GM19023 (cell line): ENCODE data around the gene BPTF.
"Not testable (repeated sequence)": the region's sequence is repeated elsewhere in the genome, so short reads cannot be mapped to it uniquely, and the experiment has no call there.

ENCODE experiments used
- ATAC-seq: cut with Tn5 transposase; IDR thresholded peaks from one replicate; pipeline ENCODE4 v1.9.1; 2021; ENCODE audit warnings: mild to moderate bottlenecking, moderate library complexity; ENCODE audit not compliant: unreplicated experiment

The BPTF gene

DNA sequence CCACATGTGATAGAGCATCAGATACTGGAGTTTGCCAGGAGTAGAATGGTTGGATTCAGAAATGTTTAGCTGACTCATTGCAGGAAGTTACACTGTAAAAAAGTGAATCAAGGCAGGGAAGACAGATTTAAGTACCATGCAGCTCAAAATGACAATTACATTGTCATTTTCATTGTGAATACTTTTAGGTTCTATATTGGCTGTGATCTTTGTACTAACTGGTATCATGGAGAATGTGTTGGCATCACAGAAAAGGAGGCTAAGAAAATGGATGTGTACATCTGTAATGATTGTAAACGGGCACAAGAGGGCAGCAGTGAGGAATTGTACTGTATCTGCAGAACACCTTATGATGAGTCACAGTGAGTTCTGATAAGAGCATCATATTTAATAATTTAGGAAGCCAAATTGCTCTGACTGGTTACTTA is 137.9 kb downstream of the BPTF start:
- ATAC-seq = not testable (repeated sequence)

DNA sequence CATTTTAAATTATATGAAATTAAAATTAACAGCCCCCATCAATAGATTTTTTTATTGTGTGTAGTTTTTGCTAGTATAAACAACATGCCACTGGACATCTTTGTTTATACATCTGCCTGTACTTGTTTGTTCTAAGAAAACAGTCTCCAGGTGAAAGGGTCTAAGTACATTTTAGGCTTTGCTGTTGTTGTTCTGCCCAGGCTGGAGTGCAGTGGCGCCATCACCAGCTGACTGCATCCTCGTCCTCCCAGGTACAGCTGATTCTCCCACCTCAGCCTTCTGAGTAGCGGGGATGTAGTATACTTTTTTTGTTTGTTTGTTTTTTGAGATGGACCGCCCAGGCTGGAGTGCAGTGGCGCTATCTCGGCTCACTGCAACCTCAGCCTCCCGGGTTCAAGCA is 145.5 kb downstream of the BPTF start:
- ATAC-seq = no peak

DNA sequence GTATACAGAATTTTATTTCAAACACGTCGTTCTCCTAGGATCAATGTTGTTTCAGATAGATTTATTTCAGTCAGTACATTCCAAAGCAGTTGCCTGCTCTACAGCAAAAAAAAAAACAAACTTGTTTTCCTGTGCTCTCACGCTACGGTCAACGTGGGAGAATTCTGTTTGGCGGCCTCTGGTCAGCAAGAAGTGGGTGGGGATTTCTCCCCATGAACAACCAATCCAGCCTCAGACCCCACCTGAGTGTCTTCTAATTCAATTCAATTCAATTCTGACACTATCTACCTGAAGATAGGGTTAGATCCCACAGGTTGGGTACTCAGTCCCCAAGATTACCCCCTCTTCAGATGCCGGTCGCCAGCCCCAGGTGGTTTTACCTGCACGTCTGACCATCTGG is 148.9 kb downstream of the BPTF start:
- no peak for ATAC-seq

DNA sequence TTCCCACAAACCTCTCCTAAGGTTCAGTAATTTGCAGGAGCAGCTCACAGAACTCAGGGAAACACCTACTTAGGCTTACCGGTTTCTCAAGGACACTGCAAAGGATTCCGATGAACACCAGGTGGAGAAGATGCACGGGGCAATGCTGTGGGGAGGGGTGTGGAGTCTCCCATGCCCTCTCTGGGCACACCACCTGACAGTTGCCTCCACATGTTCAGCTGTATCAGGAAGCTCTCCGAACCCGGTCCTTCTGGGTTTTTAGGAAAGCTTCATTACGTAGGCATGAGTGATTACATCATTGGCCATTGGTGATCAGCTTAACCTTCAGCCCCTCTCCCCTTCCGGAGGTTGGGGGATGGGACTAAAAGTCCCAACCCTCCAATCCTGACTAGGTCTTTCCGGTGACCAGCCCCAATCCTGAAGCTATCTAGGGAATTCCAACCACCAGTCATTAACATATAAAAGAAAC is 149.3 kb downstream of the BPTF start:
- ATAC-seq = no peak

DNA sequence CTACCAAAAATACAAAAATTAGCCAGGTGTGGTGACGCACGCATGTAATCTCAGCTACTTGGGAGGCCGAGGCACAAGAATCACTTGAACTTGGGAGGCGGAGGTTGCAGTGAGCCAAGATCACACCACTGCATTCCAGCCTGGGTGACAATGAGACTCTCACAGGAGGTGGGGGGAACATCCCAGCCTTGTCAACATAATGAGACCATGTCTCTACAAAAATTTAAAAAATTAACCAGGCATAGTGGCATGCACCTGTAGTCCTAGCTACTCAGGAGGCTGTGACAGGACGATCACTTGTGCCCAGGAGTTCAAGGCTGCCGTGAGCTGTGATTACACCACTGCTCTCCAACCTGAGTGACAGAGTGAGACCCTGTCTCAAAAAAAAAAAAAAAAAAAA is 151.0 kb downstream of the BPTF start:
- not testable (repeated sequence) for ATAC-seq

DNA sequence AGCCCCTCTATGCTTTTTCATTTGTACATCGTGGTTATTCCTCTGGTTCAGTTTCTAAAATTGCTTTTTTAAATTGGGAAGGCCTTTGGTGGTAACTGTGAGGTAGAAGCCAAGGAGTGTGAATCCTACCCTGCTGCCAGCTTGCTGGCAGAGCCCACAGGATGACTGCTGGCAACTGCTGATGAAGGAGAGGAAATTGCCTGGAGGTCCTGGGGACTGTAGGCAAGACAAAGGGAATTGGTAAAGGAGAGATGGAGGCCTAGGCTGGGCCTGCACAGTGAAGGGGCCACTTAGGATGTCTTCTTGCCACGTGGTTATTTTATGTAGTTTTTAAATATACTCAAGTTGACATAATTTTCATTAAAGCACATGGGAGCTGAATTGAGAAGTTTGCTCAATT is 155.2 kb downstream of the BPTF start:
- ATAC-seq = no peak

DNA sequence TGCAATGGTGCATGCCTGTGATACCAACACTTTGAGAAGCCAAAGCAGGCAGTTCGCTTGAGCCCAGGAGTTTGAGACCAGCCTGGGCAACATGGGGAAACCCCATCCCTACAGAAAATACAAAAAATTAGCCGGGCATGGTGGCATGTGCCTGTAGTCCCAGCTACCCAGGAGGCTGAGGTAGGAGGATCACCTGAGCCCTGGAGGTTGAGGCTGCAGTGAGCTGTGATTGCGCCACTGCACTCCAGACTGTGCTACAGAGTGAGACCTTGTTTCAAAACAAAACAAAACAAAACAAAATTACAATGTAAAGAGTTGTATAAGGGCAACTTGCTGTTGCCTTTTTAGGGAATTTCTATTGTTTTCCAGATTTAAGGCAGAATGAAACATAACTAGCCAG is 155.6 kb downstream of the BPTF start:
- ATAC-seq = not testable (repeated sequence)

DNA sequence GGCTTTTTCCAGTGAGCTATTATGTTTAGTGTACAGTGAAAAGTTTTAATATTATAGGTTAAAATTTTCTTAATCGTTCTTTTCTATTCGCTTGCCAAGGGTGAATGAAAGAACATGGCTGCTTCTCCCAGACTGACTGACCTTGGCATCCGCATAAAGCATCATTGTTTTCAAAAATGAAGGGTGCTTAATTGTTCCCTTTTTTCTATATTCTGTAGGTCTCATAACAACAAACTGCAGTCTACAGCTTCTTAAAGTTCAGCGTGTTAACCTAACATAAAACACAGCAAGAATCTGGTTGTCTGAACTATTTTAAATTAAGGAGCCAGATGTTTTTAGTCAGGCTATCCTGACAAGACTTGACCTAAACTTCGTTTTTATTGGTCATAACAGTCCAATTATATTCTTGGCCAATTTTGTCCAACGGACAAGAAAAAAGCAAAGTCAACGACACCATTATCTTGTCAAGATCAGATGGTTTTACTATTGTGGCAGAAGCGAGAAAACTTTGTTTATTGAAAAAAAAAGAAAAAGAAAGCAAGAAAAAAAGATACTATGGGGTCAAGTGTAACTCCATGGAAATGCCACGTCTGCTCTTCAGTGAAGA is 156.8 kb downstream of the BPTF start:
- no peak for ATAC-seq

DNA sequence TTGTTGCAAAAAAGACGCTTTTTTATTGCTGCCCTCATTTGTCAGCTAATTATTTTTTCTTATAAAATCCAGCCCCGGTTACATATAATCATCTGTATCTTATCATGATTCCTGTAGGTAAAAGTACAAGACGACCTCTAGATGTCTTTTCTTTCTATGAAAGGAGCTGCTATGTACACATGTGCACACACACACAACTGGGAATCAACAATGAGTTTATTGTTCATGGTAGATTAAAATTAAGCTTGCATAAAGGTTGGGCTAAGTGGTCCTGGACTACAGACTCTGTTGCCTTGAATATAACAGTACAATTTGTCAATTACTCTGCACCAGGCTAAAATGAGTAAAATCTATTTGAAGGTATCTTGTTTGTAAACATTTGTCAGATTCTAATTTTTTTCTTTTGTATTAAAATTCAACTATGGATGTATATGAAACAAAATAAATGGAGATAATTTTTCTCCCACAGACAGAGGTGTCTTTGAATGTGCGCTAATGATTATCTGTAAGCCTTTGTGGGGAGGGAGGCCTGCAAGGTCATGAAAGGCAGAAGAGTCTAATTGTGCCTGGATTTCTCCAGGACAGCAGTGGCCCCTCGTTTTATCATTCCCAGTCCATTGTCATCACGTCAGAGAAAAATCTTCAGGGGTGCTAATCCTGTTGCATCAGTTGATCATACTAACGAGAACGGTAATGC is 157.5 kb downstream of the BPTF start:
- ATAC-seq = no peak

DNA sequence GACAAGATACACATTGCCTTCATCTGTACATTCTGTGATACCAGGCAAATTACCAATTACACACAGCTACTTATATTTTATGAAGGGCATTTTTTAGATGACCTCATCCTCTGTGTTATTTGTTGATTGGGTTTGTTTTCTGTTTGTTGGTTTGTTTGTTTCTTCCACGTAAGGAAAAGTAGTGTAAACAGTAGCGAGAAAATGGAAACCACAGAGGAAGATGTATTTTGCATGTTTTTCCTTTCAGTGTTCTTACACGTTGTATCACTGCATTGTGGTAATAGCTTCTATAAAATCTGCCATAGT is 158.0 kb downstream of the BPTF start:
- ATAC-seq = no peak

DNA sequence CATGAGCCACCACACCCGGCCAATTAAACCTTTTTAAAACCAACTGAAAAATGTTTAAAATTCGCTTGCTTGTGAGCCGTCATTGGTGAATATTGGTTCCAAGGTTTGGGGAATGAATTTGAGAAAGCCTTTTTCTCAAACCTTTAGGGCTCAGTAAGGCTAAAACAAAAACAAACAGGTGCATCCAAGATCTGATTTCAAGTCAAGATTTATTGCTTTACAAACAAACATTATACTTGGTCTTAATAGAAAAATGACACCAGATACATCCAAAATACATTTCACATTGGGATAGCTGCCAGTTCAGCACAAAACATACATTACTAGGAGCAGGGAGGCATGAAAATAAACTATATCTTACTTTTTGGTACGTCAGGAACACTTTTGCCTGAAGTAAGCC is 165.6 kb downstream of the BPTF start:
- no peak for ATAC-seq

DNA sequence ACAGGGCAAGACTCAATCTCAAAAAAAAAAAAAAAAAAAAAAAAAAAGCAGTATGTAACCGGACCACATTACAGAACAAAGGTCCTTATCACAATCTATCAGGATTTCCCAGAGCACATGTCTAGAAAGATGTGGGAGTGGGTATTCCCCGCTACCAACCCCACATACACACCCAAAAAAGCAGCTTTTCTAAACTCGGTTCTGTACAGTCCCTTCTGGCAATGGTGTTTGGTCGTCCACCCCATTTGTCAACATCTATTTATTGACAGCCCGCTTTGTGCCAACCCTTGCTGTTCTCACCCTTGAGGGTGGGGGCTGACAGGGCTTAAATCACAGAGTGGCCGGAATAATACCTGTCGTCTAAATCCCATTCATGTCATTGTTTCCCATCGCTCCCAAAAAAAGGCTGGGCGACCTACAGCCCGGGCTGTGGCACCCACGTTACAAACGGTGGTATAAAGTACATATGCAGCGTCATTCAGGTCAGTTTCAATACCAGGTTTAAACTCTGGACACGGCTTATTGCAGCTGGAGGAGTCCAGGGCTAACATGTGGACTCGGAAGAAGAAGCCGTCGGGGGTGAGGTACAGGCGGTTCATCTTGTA is 167.3 kb downstream of the BPTF start:
- no peak for ATAC-seq

DNA sequence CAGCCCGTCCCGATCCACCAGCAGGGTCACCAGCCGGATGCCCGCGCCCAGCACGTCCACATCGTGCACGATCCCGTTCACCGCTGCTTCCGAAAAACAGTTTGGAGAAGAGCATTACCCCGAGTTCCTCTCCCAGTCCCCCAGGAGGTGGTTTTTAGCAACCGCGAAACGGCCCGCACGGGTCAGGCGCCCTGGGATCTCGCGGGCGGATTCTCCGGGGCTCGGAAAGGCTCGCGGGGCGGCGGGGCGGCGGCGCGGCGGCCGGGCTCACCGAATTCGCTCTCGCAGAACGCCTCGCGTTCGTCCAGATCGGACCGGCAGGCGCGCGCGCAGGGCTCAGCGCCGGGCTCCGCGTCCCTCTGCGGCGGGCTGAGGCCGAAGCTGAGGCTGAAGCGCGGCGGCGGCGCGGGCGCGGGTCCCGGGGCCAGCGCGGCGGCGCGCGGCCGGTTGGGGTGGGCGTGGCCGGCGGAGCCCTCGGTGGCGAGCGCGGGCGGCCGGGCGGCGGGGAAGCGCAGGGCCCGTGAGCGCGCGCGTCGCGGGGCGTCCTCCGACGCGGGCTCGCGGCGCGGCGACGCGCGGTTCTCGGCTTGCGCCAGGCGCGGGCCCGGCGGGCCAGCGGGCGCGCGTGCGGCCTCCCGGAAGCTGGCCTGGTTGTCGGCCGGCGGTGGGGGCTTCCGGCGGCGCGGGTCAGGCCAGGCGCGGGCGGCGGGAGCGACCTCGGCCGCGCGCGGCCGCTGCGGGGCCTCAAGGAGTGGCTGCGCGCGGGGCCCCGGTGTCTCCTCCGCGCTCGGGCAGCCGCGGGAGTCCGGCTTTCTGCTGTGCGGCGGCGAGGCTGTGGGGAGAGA is 168.1 kb downstream of the BPTF start:
- peak; percentile 75 for ATAC-seq

DNA sequence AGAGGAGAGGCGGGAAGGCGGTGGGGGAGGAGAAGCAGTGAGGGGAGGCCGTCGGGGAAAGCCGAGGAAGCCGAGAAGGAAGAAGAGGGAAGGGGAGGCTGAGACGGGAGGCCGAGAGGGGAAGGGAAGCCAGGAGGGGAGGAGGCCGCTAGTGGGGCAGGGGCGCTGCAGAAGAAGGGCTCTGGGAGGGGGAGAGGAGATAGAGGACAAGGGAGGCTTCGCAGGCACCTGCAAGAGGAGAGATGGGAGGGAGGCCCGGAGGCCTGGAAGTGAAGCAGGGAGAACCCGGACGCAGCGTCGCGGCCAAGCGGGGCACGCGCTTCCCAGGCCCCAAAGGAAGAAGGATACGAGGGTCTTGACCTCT is 168.7 kb downstream of the BPTF start:
- ATAC-seq = peak; percentile 2

DNA sequence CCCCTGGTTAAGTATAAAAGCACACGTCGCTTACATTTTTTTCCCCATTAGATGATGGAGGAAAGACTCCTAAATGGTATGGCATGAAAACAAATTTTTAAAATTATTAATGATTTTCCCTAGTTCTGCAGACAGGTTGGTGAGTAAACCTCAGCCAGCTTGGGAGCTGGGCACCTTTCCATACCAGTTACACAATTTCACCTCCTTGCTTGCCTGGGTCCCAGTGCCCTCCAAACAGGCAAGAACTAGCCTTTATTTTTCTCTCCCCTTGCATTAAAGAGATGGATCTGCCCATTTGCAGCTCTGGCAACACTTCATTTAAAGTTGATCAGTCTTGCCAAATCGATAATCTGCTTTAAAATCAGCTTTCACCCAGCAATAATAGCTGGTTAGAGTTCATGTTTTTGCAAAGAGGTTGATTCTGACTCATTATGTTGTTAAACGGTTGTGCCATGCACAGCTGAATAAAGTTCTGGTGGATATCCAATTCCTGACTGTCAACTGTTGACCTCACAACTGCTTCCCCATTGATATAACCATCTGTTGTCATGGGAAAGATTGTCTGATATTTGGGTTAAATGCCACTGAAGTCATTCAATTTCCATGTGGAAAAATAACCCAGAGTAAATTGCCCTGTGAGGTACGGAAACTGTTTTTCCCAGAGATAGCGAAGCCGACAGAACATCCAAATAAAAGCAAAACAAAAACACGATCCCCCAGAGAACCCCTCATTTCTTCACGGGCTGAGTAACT is 169.7 kb downstream of the BPTF start:
- ATAC-seq = no peak

DNA sequence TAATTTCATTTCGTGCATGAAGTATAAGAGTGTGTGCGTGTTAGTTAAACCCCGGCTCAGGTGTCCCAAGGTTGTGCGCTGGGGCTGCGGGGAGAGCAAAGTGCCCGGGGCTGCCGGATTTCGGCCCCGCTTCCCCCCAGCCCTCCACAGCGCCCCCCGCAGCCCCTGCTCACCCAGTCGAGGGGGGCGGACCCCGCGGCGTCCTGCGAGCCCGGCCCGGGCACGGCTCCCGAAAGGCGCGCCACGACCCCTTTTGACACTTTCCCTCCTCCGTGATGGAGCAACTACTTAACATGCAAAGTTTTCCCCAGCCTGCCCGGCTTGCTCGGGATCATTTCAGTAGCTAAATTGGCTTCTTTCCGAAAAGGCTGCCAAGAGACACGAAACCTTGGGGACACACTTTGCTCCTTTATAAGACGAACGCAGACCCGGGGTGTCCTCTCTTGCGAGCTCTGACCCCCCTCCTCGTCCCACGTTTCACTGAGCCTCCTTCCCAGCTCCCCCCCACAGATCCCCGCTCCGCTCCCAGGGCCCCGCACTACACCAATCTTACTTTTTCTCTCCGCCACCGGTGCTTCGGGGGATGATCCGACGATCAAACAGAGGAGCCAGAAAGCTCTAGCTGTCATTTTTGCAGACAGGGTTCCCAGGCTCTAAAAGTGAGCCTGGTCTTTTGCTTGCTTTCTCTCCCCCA is 170.4 kb downstream of the BPTF start:
- no peak for ATAC-seq

DNA sequence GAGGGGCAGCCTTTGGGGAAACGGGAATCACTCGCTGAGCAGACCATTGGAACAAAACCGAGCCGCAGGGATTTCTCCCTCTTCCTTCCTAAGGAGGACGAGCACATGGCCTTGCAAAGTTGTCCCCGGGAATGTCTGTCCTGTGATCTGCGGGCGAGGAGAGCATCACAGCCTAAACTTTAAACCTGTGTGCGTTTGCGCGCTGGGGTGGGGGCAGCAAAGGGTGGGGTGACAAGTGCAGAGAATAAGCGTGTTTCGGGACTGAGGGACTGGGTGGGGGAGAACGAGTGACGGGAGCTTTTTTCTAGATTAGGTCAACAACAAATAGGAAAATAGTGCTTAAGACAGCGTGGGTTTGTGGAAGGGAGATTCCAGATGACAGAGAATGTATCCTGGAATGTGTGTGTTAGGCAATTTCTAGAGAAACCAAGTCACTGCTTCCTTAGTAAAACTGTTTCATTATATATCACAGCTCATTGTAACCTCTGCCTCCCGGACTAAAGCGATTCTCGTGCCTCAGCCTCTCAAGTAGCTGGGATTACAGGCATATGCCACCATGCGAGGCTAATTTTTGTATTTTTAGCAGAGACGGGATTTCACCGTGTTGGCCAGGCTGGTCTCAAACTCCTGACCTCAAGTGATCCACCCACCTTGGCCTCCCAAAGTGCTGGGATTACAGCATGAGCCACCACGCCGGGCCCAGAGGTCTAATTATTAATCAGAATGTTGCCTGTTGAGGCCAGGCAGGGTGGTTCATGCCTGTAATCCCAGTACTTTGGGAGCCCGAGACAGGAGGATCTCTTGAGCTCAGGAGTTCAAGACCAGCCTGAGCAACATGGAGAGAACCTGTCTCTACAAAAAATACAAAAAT is 171.2 kb downstream of the BPTF start, which contains the start of gene C17orf58:
TSS of gene C17orf58 (minus strand) at position 169 of the 871 bp plus-strand sequence. CDS start 271 bp downstream, outside the sequence.
- not testable (repeated sequence) for ATAC-seq

DNA sequence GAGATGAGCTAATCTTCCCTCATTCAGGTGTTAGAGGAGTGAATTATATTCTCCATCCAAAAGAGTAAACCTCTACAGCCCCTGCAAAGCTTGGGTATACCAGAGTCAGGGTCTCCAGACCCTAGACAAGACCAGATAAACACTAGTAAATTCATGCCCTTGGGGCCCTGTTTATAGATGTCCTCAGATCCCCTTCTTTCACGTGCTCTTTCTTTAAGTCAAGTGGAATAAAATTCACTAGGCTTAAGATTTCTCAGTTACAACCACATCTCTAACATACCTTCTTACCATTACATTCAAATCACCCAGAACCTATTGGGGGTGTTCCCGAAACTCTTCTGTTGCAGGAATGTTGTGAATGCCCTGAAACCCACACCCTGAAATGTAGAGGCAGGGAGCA is 173.2 kb downstream of the BPTF start:
- ATAC-seq = no peak

DNA sequence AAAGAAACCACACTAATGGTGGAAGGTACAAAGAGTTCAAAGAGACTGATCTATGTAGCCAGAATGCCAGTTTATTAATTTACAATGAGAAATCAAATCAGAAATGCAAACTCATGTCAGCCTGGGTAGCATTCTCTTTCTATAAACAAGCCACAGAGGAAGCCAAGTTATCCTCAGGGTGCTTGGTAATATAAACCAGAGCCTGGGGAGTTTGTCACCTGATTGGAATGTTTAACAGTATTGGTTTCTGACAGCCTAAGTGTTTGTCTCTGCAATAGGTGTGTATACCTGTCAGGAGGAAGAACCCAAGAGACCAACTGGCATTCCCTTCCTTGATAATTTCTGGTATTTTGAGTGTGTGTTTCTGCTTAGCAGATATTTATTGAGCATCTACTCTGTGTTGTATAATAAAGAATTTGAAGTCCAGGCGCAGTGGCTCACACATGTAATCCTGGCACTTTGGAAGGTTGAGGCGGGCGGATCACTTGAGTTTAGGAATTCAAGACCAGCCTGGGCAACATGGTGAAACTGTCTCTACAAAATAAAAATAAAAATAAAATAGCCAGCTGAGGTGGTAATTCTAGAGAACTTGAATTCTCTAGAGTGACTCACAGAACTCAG is 174.1 kb downstream of the BPTF start:
- no peak for ATAC-seq
